Brain (organoid and tissue), 1 donor: ENCODE results near the gene FRMPD1. TPM values are rescaled to one million over a fixed set of nuclear protein-coding genes. Genes with fewer than 3 reads are reported as not detected.

Experiments used
- polyA plus RNA-seq: library from polyadenylated mRNA; stranded (reverse); fragments of 350-450 nt; fragmentation: Illumina TruSeq; extraction: RNeasy Lipid Tissue Mini Kit (QIAGEN cat#74804); gene quantifications from one replicate; pipeline ENCODE4 v1.2.3, GENCODE V29; 2015; ENCODE audit warnings: low read depth, low replicate concordance; ENCODE audit not compliant: insufficient read depth

Gene FRMPD1
- polyA plus RNA-seq, 1 donor from 2014 or later: 7.6 TPM

Other genes with a start within 250 kb of the FRMPD1 start
- 213 TPM for gene GRHPR, start 228.3 kb upstream of the FRMPD1 start, polyA plus RNA-seq
- 21.2 TPM for gene ZBTB5, start 185.5 kb upstream of the FRMPD1 start, polyA plus RNA-seq
- 35.2 TPM for gene POLR1E, start 165.0 kb upstream of the FRMPD1 start, polyA plus RNA-seq
- 12.3 TPM for gene FBXO10, start 74.6 kb upstream of the FRMPD1 start, polyA plus RNA-seq
- 113 TPM for gene TOMM5, start 58.4 kb upstream of the FRMPD1 start, polyA plus RNA-seq
- 7.0 TPM for gene TRMT10B, start 102.9 kb downstream of the FRMPD1 start, polyA plus RNA-seq
- 38.9 TPM for gene EXOSC3, start 134.1 kb downstream of the FRMPD1 start, polyA plus RNA-seq
- gene DCAF10, start 149.8 kb downstream of the FRMPD1 start, polyA plus RNA-seq: 25.3 TPM